ENCODE measurements around the gene PGAP2.

Gene PGAP2

GRCh38 chr11:3782963-3783362 lies 25.4 kb upstream of the PGAP2 start:
- no peak overlapping the region for H3K27ac ChIP-seq
- no peak for TF ChIP-seq CTCF (conservative IDR thresholded peaks at IDR 0.05)

- TF ChIP-seq CTCF (conservative IDR thresholded peaks at IDR 0.05): no peak
- no peak overlapping the region for H3K27ac ChIP-seq
Measured at GRCh38 chr11:3783611-3784010, 24.7 kb upstream of the PGAP2 start.

- H3K27ac ChIP-seq: no peak overlapping the region
- TF ChIP-seq CTCF (conservative IDR thresholded peaks at IDR 0.05): no peak
Measured at GRCh38 chr11:3786781-3787428, 21.5 kb upstream of the PGAP2 start.

GRCh38 chr11:3794387-3794786 lies 14.0 kb upstream of the PGAP2 start:
- H3K27ac ChIP-seq: 0 out of 2 replicates have a peak overlapping the region, but pooled peaks have one; percentile 25

- peak overlapping the region; percentile 83; the same call in 1 of the 2 replicates for H3K27ac ChIP-seq
- TF ChIP-seq CTCF (conservative IDR thresholded peaks at IDR 0.05): no peak
Measured at GRCh38 chr11:3795131-3796001, 13.0 kb upstream of the PGAP2 start.

- peak overlapping the region; percentile 83; the same call in 1 of the 2 replicates for H3K27ac ChIP-seq
- no peak for TF ChIP-seq CTCF (conservative IDR thresholded peaks at IDR 0.05)
Measured at GRCh38 chr11:3796002-3796311, 12.4 kb upstream of the PGAP2 start.

GRCh38 chr11:3796346-3796745 lies 12.0 kb upstream of the PGAP2 start:
- TF ChIP-seq CTCF (conservative IDR thresholded peaks at IDR 0.05): no peak

More at GRCh38 chr11:3796346-3796745, 12.0 kb upstream of the PGAP2 start:
- peak overlapping the region; percentile 83; the same call in 1 of the 2 replicates for H3K27ac ChIP-seq
